ENCODE data around the gene RHOF.

RHOF gene

DNA sequence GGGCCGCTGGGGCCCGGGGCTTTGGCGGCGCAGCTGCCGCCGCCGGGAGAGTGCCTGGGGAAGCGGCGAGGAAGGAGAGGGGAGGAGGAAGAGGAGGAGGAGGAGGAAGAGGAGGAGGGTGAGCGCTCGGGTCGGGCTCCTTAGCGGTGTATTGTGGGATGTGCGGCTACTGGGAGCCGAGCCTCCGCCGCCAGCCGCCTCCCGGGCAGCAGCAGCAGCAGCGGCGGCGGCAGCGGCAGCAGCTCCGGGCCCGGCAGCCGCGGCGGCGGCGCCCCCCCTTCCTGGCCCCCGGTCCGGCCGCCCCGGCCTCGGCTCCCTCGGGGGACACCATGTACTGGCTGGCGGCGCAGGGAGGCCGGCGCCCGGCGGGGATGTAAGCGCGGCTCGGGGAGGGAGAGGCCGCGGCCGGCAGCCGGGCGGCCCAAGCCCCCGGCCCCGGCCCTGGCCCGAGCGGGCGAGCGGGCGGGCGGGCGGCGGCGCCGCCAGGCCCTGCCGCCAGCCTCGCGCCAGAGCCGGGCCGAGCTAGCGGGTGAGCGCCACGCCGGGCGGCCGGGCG, 10.5 kb upstream of the RHOF start, which contains the start of gene SETD1B:
Gene SETD1B (plus strand): TSS at position 149 of the 556 bp plus-strand sequence. CDS start 729 bp downstream, outside the sequence.
- Histone ChIP-seq H3K79me2 (ENCODE audit: insufficient read depth, low read depth) (peaks cover 46% of the 10 kb centered on the region), H3K27me3 (ENCODE audit: insufficient read depth, low read depth) (no peaks in the 10 kb centered on the region), H3K4me2 (peak within 1 kb of the TSS; percentile 97), H4K20me1 (ENCODE audit: insufficient read depth) (no peaks in the 10 kb centered on the region), H2AFZ (ENCODE audit: low read depth) (peak within 1 kb of the TSS; percentile 30; the same call in 1 of the 2 replicates), H3K4me1 (ENCODE audit: low read depth, poor library complexity, severe bottlenecking) (peaks cover 13% of the 10 kb centered on the region), H3K4me3 (IDR thresholded peaks at IDR 0.05; ENCODE audit: insufficient read depth, low read depth, low read length) (no peak within 1 kb of the TSS), H3K36me3 (ENCODE audit: insufficient read depth) (no peaks in the 10 kb centered on the region), H3K27ac (peak within 1 kb of the TSS; percentile 100), H3K9ac (peak within 1 kb of the TSS; percentile 99)
- TF ChIP-seq, protein P1, sequence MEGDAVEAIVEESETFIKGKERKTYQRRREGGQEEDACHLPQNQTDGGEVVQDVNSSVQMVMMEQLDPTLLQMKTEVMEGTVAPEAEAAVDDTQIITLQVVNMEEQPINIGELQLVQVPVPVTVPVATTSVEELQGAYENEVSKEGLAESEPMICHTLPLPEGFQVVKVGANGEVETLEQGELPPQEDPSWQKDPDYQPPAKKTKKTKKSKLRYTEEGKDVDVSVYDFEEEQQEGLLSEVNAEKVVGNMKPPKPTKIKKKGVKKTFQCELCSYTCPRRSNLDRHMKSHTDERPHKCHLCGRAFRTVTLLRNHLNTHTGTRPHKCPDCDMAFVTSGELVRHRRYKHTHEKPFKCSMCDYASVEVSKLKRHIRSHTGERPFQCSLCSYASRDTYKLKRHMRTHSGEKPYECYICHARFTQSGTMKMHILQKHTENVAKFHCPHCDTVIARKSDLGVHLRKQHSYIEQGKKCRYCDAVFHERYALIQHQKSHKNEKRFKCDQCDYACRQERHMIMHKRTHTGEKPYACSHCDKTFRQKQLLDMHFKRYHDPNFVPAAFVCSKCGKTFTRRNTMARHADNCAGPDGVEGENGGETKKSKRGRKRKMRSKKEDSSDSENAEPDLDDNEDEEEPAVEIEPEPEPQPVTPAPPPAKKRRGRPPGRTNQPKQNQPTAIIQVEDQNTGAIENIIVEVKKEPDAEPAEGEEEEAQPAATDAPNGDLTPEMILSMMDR (conservative IDR thresholded peaks at IDR 0.05; ENCODE audit: low read depth, low read length), result no peak

- Histone ChIP-seq H3K4me1 (ENCODE audit: low read depth, poor library complexity, severe bottlenecking) (peaks cover 20% of the 10 kb centered on the region), H3K36me3 (ENCODE audit: insufficient read depth) (no peaks in the 10 kb centered on the region), H2AFZ (ENCODE audit: low read depth) (peak overlapping the region; percentile 30; the same call in 1 of the 2 replicates), H3K79me2 (ENCODE audit: insufficient read depth, low read depth) (peaks cover 46% of the 10 kb centered on the region), H3K27ac (peak overlapping the region; percentile 100), H4K20me1 (ENCODE audit: insufficient read depth) (no peaks in the 10 kb centered on the region), H3K9ac (peak overlapping the region; percentile 99), H3K4me2 (peak overlapping the region; percentile 97), H3K4me3 (IDR thresholded peaks at IDR 0.05; ENCODE audit: insufficient read depth, low read depth, low read length) (no peak overlapping the region), H3K27me3 (ENCODE audit: insufficient read depth, low read depth) (no peaks in the 10 kb centered on the region)
- TF ChIP-seq, protein P1 (conservative IDR thresholded peaks at IDR 0.05; ENCODE audit: low read depth, low read length), result no peak
These were observed 9.6 kb upstream of the RHOF start for GRCh38 chr12:121802843-121803698.

- Histone ChIP-seq H3K4me2 (peak overlapping the region; percentile 97), H3K27me3 (ENCODE audit: insufficient read depth, low read depth) (no peaks in the 10 kb centered on the region), H3K36me3 (ENCODE audit: insufficient read depth) (no peaks in the 10 kb centered on the region), H3K79me2 (ENCODE audit: insufficient read depth, low read depth) (peaks cover 44% of the 10 kb centered on the region), H4K20me1 (ENCODE audit: insufficient read depth) (no peaks in the 10 kb centered on the region), H3K4me3 (IDR thresholded peaks at IDR 0.05; ENCODE audit: insufficient read depth, low read depth, low read length) (no peak overlapping the region), H2AFZ (ENCODE audit: low read depth) (no peak overlapping the region), H3K9ac (peak overlapping the region; percentile 99), H3K4me1 (ENCODE audit: low read depth, poor library complexity, severe bottlenecking) (peaks cover 20% of the 10 kb centered on the region), H3K27ac (peak overlapping the region; percentile 100)
- TF ChIP-seq, protein P1 (conservative IDR thresholded peaks at IDR 0.05; ENCODE audit: low read depth, low read length), result no peak
These were observed 9.0 kb upstream of the RHOF start for GRCh38 chr12:121802485-121802842.

- peak overlapping the region; percentile 97 for H3K4me2 ChIP-seq
- no peak overlapping the region for H3K4me3 ChIP-seq (IDR thresholded peaks at IDR 0.05; ENCODE audit: insufficient read depth, low read depth, low read length)
- H3K9ac ChIP-seq, result peak overlapping the region; percentile 99
- peak overlapping the region; percentile 100 for H3K27ac ChIP-seq
- peaks cover 38% of the 10 kb centered on the region for H3K79me2 ChIP-seq (ENCODE audit: insufficient read depth, low read depth)
- no peaks in the 10 kb centered on the region for H4K20me1 ChIP-seq (ENCODE audit: insufficient read depth)
- no peaks in the 10 kb centered on the region for H3K27me3 ChIP-seq (ENCODE audit: insufficient read depth, low read depth)
- H2AFZ ChIP-seq (ENCODE audit: low read depth), result no peak overlapping the region
- H3K4me1 ChIP-seq (ENCODE audit: low read depth, poor library complexity, severe bottlenecking), result peaks cover 19% of the 10 kb centered on the region
- H3K36me3 ChIP-seq (ENCODE audit: insufficient read depth), result no peaks in the 10 kb centered on the region
- TF ChIP-seq, protein P1 (conservative IDR thresholded peaks at IDR 0.05; ENCODE audit: low read depth, low read length), result no peak
These were observed 8.4 kb upstream of the RHOF start for GRCh38 chr12:121801595-121802484.

Data from KMS-11 (cell line).